Astrocyte of the cerebellum (primary cell): ENCODE data around the gene DERL3.

Experiments
- DNase-seq: peaks from one replicate; pipeline ENCODE4 v3.0.0-alpha.2; 2011; ENCODE audit warnings: low read depth
- H3K4me3 ChIP-seq: 2 replicates; pipeline ENCODE4 v1.5.1; 2011; ENCODE audit warnings: mild to moderate bottlenecking, low read depth, low read length, moderate library complexity
- CTCF ChIP-seq: IDR thresholded peaks from 2 replicates; pipeline ENCODE4 v1.5.1; 2012; ENCODE audit warnings: low read length, low read depth, moderate library complexity, mild to moderate bottlenecking; ENCODE audit errors: missing control alignments
- in situ Hi-C: cut with HindIII; loops from 2 replicates; pipeline ENCODE4 v1.10.0; 2017; ENCODE audit warnings: low sequenced_read_pairs

The DERL3 gene

GRCh38 chr22:23825246-23825905 lies 13.4 kb downstream of the DERL3 start:
- TF ChIP-seq CTCF: no peak
- no peak overlapping the region for H3K4me3 ChIP-seq
- DNase-seq: no peak
- in situ Hi-C loops: no loop called here

- H3K4me3 ChIP-seq: no peak overlapping the region
- DNase-seq: no peak
- no peak for TF ChIP-seq CTCF
- in situ Hi-C loops: no loop called here
Measured at GRCh38 chr22:23824476-23825245, 14.1 kb downstream of the DERL3 start.

- TF ChIP-seq CTCF: no peak
- no peak overlapping the region for H3K4me3 ChIP-seq
- no peak for DNase-seq
- in situ Hi-C loops: no loop called here
Measured at GRCh38 chr22:23823331-23823791, 15.4 kb downstream of the DERL3 start.

GRCh38 chr22:23822101-23822671 lies 16.6 kb downstream of the DERL3 start:
- in situ Hi-C loops: no loop called here

GRCh38 chr22:23820748-23821211 lies 18.0 kb downstream of the DERL3 start:
- in situ Hi-C loops: no loop called here
- H3K4me3 ChIP-seq: no peak overlapping the region
- no peak for TF ChIP-seq CTCF
- no peak for DNase-seq

More at GRCh38 chr22:23822101-23822671, 16.6 kb downstream of the DERL3 start:
- H3K4me3 ChIP-seq: no peak overlapping the region
- TF ChIP-seq CTCF: no peak
- DNase-seq: no peak

GRCh38 chr22:23818541-23818940 lies 20.3 kb downstream of the DERL3 start:
- no peak overlapping the region for H3K4me3 ChIP-seq
- in situ Hi-C loops: no loop called here
- TF ChIP-seq CTCF: no peak
- DNase-seq: no peak
